Measurements from ENCODE around the gene SPAG9. TPM values are rescaled to one million over a fixed set of nuclear protein-coding genes. Genes with fewer than 3 reads are reported as not detected.

The SPAG9 gene
- total RNA-seq, 1 donor from 2014 or later: 55.4 TPM

DNA sequence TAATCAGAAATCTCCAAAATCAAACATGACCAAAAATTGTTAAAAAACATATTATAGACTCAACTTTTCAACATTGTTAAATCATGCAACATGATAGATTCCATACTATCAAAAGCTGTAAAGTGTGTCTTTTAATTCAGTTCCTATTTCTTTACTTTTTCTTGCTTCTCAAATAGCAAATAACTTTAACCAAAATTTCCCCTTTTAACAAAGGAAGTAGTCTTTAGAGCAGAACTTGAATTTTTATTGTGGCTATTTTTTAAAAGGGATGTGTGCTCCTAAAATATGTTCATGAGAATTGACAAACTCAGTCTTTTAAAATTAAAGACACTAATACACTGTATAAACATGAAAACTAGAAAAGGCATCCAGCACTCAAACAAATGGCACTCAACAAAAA is 49.1 kb downstream of the SPAG9 start:
- H3K27me3 Mint-ChIP-seq: no peaks in the 10 kb centered on the region
- TF ChIP-seq, protein P1, sequence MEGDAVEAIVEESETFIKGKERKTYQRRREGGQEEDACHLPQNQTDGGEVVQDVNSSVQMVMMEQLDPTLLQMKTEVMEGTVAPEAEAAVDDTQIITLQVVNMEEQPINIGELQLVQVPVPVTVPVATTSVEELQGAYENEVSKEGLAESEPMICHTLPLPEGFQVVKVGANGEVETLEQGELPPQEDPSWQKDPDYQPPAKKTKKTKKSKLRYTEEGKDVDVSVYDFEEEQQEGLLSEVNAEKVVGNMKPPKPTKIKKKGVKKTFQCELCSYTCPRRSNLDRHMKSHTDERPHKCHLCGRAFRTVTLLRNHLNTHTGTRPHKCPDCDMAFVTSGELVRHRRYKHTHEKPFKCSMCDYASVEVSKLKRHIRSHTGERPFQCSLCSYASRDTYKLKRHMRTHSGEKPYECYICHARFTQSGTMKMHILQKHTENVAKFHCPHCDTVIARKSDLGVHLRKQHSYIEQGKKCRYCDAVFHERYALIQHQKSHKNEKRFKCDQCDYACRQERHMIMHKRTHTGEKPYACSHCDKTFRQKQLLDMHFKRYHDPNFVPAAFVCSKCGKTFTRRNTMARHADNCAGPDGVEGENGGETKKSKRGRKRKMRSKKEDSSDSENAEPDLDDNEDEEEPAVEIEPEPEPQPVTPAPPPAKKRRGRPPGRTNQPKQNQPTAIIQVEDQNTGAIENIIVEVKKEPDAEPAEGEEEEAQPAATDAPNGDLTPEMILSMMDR (IDR thresholded peaks at IDR 0.05; ENCODE audit: unreplicated experiment): no peak
- H3K4me3 Mint-ChIP-seq (ENCODE audit: low read depth): no peak overlapping the region
- H3K27ac Mint-ChIP-seq: no peak overlapping the region
- peaks cover 5% of the 10 kb centered on the region for H3K36me3 Mint-ChIP-seq (ENCODE audit: insufficient read depth)
- H3K9me3 Mint-ChIP-seq (ENCODE audit: low read depth): no peaks in the 10 kb centered on the region
- no peak for DNase-seq (ENCODE audit: low spot score, unreplicated experiment)
- no peaks in the 10 kb centered on the region for H3K4me1 Mint-ChIP-seq (ENCODE audit: low read depth)

DNA sequence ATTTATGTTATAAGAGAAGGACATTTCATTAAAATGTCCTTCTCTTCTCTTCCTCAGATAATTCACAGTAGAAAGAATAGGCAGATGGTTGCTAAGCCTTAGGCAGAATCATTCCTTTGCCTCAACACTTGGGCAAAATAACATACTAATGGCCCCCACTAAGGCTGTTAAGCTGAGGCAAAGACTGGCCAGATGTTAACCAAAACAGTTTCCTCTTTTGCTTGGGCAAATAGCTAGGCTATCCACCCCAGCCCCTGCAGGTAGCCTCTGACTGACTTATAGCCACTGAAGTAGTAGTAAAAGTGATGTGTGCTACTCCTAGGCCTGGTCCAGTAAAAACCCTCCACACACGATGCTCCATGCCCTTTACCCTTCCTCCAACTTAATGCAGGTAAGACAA is 55.2 kb downstream of the SPAG9 start:
- Mint-ChIP-seq H3K4me1 (ENCODE audit: low read depth) (no peaks in the 10 kb centered on the region), H3K9me3 (ENCODE audit: low read depth) (no peaks in the 10 kb centered on the region), H3K27me3 (no peaks in the 10 kb centered on the region), H3K27ac (no peak overlapping the region), H3K4me3 (ENCODE audit: low read depth) (no peak overlapping the region), H3K36me3 (ENCODE audit: insufficient read depth) (peaks cover 2% of the 10 kb centered on the region)
- no peak for DNase-seq (ENCODE audit: low spot score, unreplicated experiment)
- TF ChIP-seq, protein P1 (IDR thresholded peaks at IDR 0.05; ENCODE audit: unreplicated experiment): no peak

DNA sequence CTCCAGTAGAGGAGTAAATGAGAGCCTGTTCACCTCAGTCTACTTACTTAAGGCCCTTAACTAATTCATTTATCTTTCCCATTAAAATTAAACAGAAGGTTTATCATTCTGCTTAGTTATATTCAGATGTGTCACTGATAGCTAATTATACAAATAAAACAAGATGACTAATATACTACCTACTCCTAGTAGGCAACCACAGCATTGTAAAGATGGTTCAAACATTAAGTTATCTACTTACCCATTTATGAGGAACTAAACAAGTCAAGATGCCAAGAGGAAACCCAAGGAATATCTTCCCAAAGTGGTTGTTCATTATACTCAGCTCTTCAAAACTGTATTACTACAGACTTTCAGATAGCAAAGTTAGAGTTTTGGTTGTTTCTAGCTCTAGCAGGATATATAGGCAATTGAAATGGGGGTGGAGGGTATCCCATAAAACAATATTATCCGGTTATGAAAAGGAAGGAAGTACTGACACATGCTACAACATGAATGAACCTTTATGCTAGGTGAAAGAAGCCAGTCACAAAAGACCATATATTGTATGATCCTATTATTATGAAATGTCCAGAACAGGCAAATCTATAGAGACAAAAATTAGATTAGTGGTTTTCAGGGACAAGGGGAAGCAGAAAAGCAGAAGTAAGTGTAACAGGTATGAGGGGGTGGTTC is 56.5 kb downstream of the SPAG9 start:
- Mint-ChIP-seq H3K4me1 (ENCODE audit: low read depth) (no peaks in the 10 kb centered on the region), H3K27me3 (no peaks in the 10 kb centered on the region), H3K36me3 (ENCODE audit: insufficient read depth) (peaks cover 2% of the 10 kb centered on the region), H3K27ac (no peak overlapping the region), H3K9me3 (ENCODE audit: low read depth) (no peaks in the 10 kb centered on the region), H3K4me3 (ENCODE audit: low read depth) (no peak overlapping the region)
- no peak for DNase-seq (ENCODE audit: low spot score, unreplicated experiment)
- TF ChIP-seq, protein P1 (IDR thresholded peaks at IDR 0.05; ENCODE audit: unreplicated experiment): no peak

DNA sequence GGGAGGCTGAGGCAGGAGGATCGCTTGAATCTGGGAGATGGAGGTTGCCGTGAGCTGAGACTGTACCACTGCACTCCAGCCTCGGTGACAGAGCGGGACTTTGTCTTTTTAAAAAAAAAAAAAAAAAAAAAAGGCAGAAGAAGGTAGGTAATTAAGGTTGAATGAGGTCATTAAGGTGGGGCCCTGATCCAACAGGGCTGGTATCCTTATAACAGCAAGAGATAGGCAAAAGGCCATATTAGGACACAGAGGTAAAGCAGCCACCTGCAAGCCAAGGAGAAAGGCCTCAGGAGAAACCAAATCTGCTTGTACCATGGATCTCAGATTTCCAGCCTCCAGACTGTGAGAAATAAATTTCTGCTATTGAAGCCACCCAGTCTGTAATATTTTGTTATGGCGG is 60.3 kb downstream of the SPAG9 start:
- no peaks in the 10 kb centered on the region for H3K9me3 Mint-ChIP-seq (ENCODE audit: low read depth)
- peaks cover 12% of the 10 kb centered on the region for H3K4me1 Mint-ChIP-seq (ENCODE audit: low read depth)
- no peak for DNase-seq (ENCODE audit: low spot score, unreplicated experiment)
- H3K27me3 Mint-ChIP-seq: no peaks in the 10 kb centered on the region
- TF ChIP-seq, protein P1 (IDR thresholded peaks at IDR 0.05; ENCODE audit: unreplicated experiment): no peak
- H3K4me3 Mint-ChIP-seq (ENCODE audit: low read depth): no peak overlapping the region
- H3K36me3 Mint-ChIP-seq (ENCODE audit: insufficient read depth): peaks cover 2% of the 10 kb centered on the region
- no peak overlapping the region for H3K27ac Mint-ChIP-seq

DNA sequence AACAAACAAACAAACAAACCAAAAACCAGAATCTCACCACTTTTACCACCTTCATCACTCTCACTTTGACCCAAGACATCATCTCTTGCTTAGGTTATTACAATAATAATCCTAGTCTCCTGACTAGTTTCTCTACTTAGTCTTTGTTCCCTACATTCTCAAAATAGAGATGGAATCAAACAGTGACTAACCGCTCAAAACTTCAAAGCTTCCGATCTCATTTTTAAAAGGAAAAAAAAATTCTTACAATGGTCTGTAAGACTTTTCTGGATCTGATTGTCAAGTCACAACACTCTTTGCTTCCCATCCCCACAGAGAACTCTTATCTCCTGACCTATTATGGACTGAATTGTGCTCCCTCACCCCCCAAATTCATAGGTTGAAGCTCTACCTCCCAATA is 60.9 kb downstream of the SPAG9 start:
- Mint-ChIP-seq H3K4me1 (ENCODE audit: low read depth) (peaks cover 12% of the 10 kb centered on the region), H3K27ac (peak overlapping the region; percentile 66), H3K9me3 (ENCODE audit: low read depth) (no peaks in the 10 kb centered on the region), H3K36me3 (ENCODE audit: insufficient read depth) (peaks cover 2% of the 10 kb centered on the region), H3K4me3 (ENCODE audit: low read depth) (no peak overlapping the region), H3K27me3 (no peaks in the 10 kb centered on the region)
- no peak for DNase-seq (ENCODE audit: low spot score, unreplicated experiment)
- TF ChIP-seq, protein P1 (IDR thresholded peaks at IDR 0.05; ENCODE audit: unreplicated experiment): no peak
